A549 (cell line): ENCODE measurements around the gene CHKA. TPM values are rescaled to one million over a fixed set of nuclear protein-coding genes. Genes with fewer than 3 reads are reported as not detected.

Experiments
- ATAC-seq, 2 experiments: fragments of 200-7000 bp in 1 of 2; fragments of >200 bp in 1 of 2; cut with Nextera tagmentation in 1 of 2; cut with Tn5 transposase in 1 of 2; 3 replicates each; pipeline versions ENCODE4 v1.8.0 to v1.9.1; 2018 to 2020; ENCODE audit warnings: mild to moderate bottlenecking in 1 of 2, moderate library complexity in 1 of 2
- CTCF ChIA-PET: fragments of 300-600 bp; sonication (Branson Sonifier 250); formaldehyde crosslinking; extraction: SDS; loops from one replicate; lab custom pipeline; 2021; ENCODE audit warnings: antibody characterized with exemption, inconsistent platforms; lab: Yijun Ruan, JAX
- POLR2A ChIA-PET: fragments of 350-600 bp; formaldehyde crosslinking; extraction: SDS; loops from one replicate; lab custom pipeline; 2021; ENCODE audit warnings: antibody characterized with exemption, inconsistent platforms; lab: Yijun Ruan, JAX
- DNase-seq, 2 experiments: peaks; one replicate each; pipeline versions ENCODE4 v3.0.0 to v3.0.0-alpha.2; 2011 to 2016; ENCODE audit warnings: low read depth in 1 of 2, low spot score in 1 of 2
- FAIRE-seq: peaks from 2 replicates; lab custom pipeline; 2011; peaks lifted over from hg19 to GRCh38; lab: Jason Lieb, UNC
- H3K27ac ChIP-seq, 2 experiments: fragments of >200 bp; sonication (Bioruptor Twin); formaldehyde crosslinking; 3 replicates each; pipeline ENCODE4 v1.5.1; 2016 to 2017
- H3K4me1 ChIP-seq: fragments of >200 bp; sonication (Bioruptor Twin); formaldehyde crosslinking; 3 replicates; pipeline ENCODE4 v1.6.1; 2016
- H3K4me2 ChIP-seq: fragments of >200 bp; sonication (Bioruptor Twin); formaldehyde crosslinking; 3 replicates; pipeline ENCODE4 v1.6.1; 2016
- H3K4me3 ChIP-seq: fragments of >200 bp; sonication (Bioruptor Twin); formaldehyde crosslinking; 3 replicates; pipeline ENCODE4 v1.5.1; 2016
- H3K9me3 ChIP-seq: fragments of >200 bp; sonication (Bioruptor Twin); formaldehyde crosslinking; 3 replicates; pipeline ENCODE4 v1.6.1; 2016
- BHLHE40 ChIP-seq: IDR thresholded peaks from 2 replicates; pipeline ENCODE4 v1.6.1; 2012; ENCODE audit warnings: low read depth, low read length, inconsistent platforms
- CBX8 ChIP-seq: fragments of 200-600 bp; sonication (generic); IDR thresholded peaks from 2 replicates; pipeline ENCODE4 v1.6.1; 2016
- CHD2 ChIP-seq: fragments of 150-350 bp; IDR thresholded peaks from 2 replicates; pipeline ENCODE4 v1.6.1; 2014; ENCODE audit warnings: low read length; ENCODE audit not compliant: partially characterized antibody
- EHMT2 ChIP-seq: fragments of 200-600 bp; sonication (generic); IDR thresholded peaks from 2 replicates; pipeline ENCODE4 v1.6.1; 2016; ENCODE audit warnings: antibody characterized with exemption, low read depth, mild to moderate bottlenecking, moderate library complexity
- ELK1 ChIP-seq: fragments of 150-350 bp; IDR thresholded peaks from 2 replicates; pipeline ENCODE4 v1.6.1; 2014; ENCODE audit warnings: low read depth, mild to moderate bottlenecking, low read length
- EP300 ChIP-seq, 2 experiments: fragments of >200 bp; sonication (Bioruptor Twin); formaldehyde crosslinking; IDR thresholded peaks; 2 replicates in 1 of 2; 3 replicates in 1 of 2; pipeline ENCODE4 v1.6.1; 2016 to 2017
- ESRRA ChIP-seq: fragments of 150-350 bp; IDR thresholded peaks from 2 replicates; pipeline ENCODE4 v1.6.1; 2014; ENCODE audit warnings: mild to moderate bottlenecking, low read length, borderline replicate concordance
- FOSB ChIP-seq: fragments of 250-450 bp; sonication (Bioruptor Pico); IDR thresholded peaks from 2 replicates; pipeline ENCODE4 v1.5.0; 2020; ENCODE audit warnings: mild to moderate bottlenecking, moderate library complexity
- GATA3 ChIP-seq: IDR thresholded peaks from 2 replicates; pipeline ENCODE4 v1.6.1; 2012; ENCODE audit warnings: borderline replicate concordance
- HES2 ChIP-seq: fragments of >200 bp; sonication (Bioruptor Twin); formaldehyde crosslinking; IDR thresholded peaks from 2 replicates; pipeline ENCODE4 v1.6.1; 2016
- HEYL ChIP-seq: fragments of 250-450 bp; sonication (Bioruptor Pico); IDR thresholded peaks from 2 replicates; pipeline ENCODE4 v1.8.0; 2021; ENCODE audit warnings: mild to moderate bottlenecking, moderate library complexity
- HOXB13 ChIP-seq: fragments of 250-450 bp; sonication (Bioruptor Pico); IDR thresholded peaks from 2 replicates; pipeline ENCODE4 v1.5.0; 2020; ENCODE audit warnings: low read depth, mild to moderate bottlenecking, moderate library complexity
- HOXB5 ChIP-seq: fragments of 250-450 bp; sonication (Bioruptor Pico); IDR thresholded peaks from 2 replicates; pipeline ENCODE4 v1.5.0; 2020; ENCODE audit warnings: mild to moderate bottlenecking, moderate library complexity
- JUNB ChIP-seq: fragments of >200 bp; sonication (Bioruptor Twin); formaldehyde crosslinking; IDR thresholded peaks from 2 replicates; pipeline ENCODE4 v1.6.1; 2016
- KDM1A ChIP-seq: fragments of 200-600 bp; sonication (generic); IDR thresholded peaks from 2 replicates; pipeline ENCODE4 v1.6.1; 2016; ENCODE audit warnings: low read depth, mild to moderate bottlenecking
- MAX ChIP-seq: IDR thresholded peaks from 2 replicates; pipeline ENCODE4 v1.6.1; 2012
- NFE2L2 ChIP-seq: fragments of 150-350 bp; conservative IDR thresholded peaks from 2 replicates; pipeline ENCODE4 v1.6.1; 2014; ENCODE audit warnings: low read length
- NPAS2 ChIP-seq: fragments of 250-450 bp; sonication (Bioruptor Pico); IDR thresholded peaks from 2 replicates; pipeline ENCODE4 v1.8.0; 2022; ENCODE audit warnings: mild to moderate bottlenecking, moderate library complexity, borderline replicate concordance
- NR3C1 ChIP-seq: fragments of >200 bp; sonication (Bioruptor Twin); formaldehyde crosslinking; IDR thresholded peaks from 3 replicates; pipeline ENCODE4 v1.6.1; 2017
- POLR2A ChIP-seq: IDR thresholded peaks from 2 replicates; pipeline ENCODE4 v1.6.1; 2012; ENCODE audit warnings: mild to moderate bottlenecking, low read length
- RAD21 ChIP-seq, 2 experiments: fragments of >200 bp in 1 of 2; sonication (Bioruptor Twin) in 1 of 2; formaldehyde crosslinking in 1 of 2; IDR thresholded peaks in 1 of 2; conservative IDR thresholded peaks in 1 of 2; 2 replicates in 1 of 2; 3 replicates in 1 of 2; pipeline ENCODE4 v1.6.1; 2012 to 2018; ENCODE audit warnings: inconsistent platforms in 1 of 2
- RARB ChIP-seq: fragments of 250-450 bp; sonication (Bioruptor Pico); IDR thresholded peaks from 2 replicates; pipeline ENCODE4 v1.8.0; 2021; ENCODE audit warnings: mild to moderate bottlenecking, moderate library complexity
- RFX5 ChIP-seq: fragments of 450-650 bp; IDR thresholded peaks from 2 replicates; pipeline ENCODE4 v1.7.1; 2014; ENCODE audit warnings: antibody characterized with exemption, mild to moderate bottlenecking, moderate library complexity
- RNF2 ChIP-seq: fragments of 200-600 bp; sonication (generic); IDR thresholded peaks from 2 replicates; pipeline ENCODE4 v1.6.1; 2016; ENCODE audit warnings: low read depth, mild to moderate bottlenecking, antibody characterized with exemption, moderate library complexity, borderline replicate concordance
- SMC3 ChIP-seq: fragments of >200 bp; sonication (Bioruptor Twin); formaldehyde crosslinking; IDR thresholded peaks from 3 replicates; pipeline ENCODE4 v1.6.1; 2018; ENCODE audit warnings: inconsistent platforms
- TFCP2L1 ChIP-seq: fragments of 250-450 bp; sonication (Bioruptor Pico); IDR thresholded peaks from 2 replicates; pipeline ENCODE4 v1.5.0; 2021; ENCODE audit warnings: mild to moderate bottlenecking
- TP53 ChIP-seq: fragments of 250-450 bp; sonication (Bioruptor Pico); IDR thresholded peaks from 2 replicates; pipeline ENCODE4 v1.5.0; 2021; ENCODE audit warnings: mild to moderate bottlenecking, moderate library complexity
- USF2 ChIP-seq: fragments of 450-650 bp; IDR thresholded peaks from 2 replicates; pipeline ENCODE4 v1.6.1; 2014; ENCODE audit warnings: antibody characterized with exemption
- ZC3H11A ChIP-seq: fragments of 450-650 bp; IDR thresholded peaks from 2 replicates; pipeline ENCODE4 v1.6.1; 2014; ENCODE audit warnings: antibody characterized with exemption, mild to moderate bottlenecking
- ZNF302 ChIP-seq: fragments of 250-450 bp; sonication (Bioruptor Pico); IDR thresholded peaks from 2 replicates; pipeline ENCODE4 v1.9.0; 2021; ENCODE audit warnings: inconsistent platforms, mild to moderate bottlenecking, moderate library complexity
- ZSCAN20 ChIP-seq: fragments of 250-450 bp; sonication (Bioruptor Pico); IDR thresholded peaks from 2 replicates; pipeline ENCODE4 v1.8.0; 2022; ENCODE audit warnings: mild to moderate bottlenecking, moderate library complexity
- WGBS: methylation state at CpG from one replicate; pipeline ENCODE4 v1.1.6; 2017; ENCODE audit errors: missing lambda C conversion rate; 5-methylcytosine and 5-hydroxymethylcytosine counted together
- polyA plus RNA-seq, 4 experiments: library from polyadenylated mRNA; depleted of rRNA in 3 of 4; stranded (reverse); fragments of >200 nt; fragmentation: RNase III in 1 of 4; extraction: RNeasy Plus Mini Kit Qiagen cat#74134 plus additional on column Dnase treatment in 1 of 4; gene quantifications; 2 replicates in 3 of 4; 3 replicates in 1 of 4; pipeline ENCODE4 v1.2.3, GENCODE V29; 2011 to 2017

The CHKA gene
- polyA plus RNA-seq, 2 of the 4 experiments (the other 2 are of a cell fraction) = 14.2 to 21.7 TPM

- H3K9me3 ChIP-seq = no peaks in the 10 kb centered on the region
- 0 out of 3 replicates have a peak, but pooled peaks cover 3% of the 10 kb centered on the region for H3K4me1 ChIP-seq
- ATAC-seq (no peak), FAIRE-seq (no peak), DNase-seq (no peak)
- WGBS = 92% methylated on average over 18 of the region's 18 CpGs
- TF ChIP-seq HES2 (no peak), ZC3H11A (no peak), JUNB (no peak), ZNF302 (CRISPR knock-in tag) (no peak), ELK1 (no peak), USF2 (no peak), NR3C1 (no peak), HEYL (CRISPR knock-in tag) (no peak), ZSCAN20 (CRISPR knock-in tag) (no peak), CHD2 (no peak), ESRRA (no peak), RFX5 (no peak), BHLHE40 (no peak), TFCP2L1 (CRISPR knock-in tag) (no peak), FOSB (CRISPR knock-in tag) (no peak), RNF2 (no peak), KDM1A (no peak)
- POLR2A ChIA-PET = no interaction called here
- no peak overlapping the region for H3K4me3 ChIP-seq
- no peak overlapping the region for H3K27ac ChIP-seq
- no peak overlapping the region for H3K4me2 ChIP-seq
- CTCF ChIA-PET = interaction anchor here (0.8 kb wide), 1 partner anchor 56 kb away, joined by 4 read pairs; no protein-coding TSS in a partner anchor
Measured at GRCh38 chr11:68050371-68050841, 70.8 kb downstream of the CHKA start.

- Histone ChIP-seq H3K9me3 (no peaks in the 10 kb centered on the region), H3K4me3 (no peak overlapping the region), H3K4me1 (0 out of 3 replicates have a peak, but pooled peaks cover 3% of the 10 kb centered on the region), H3K27ac (no peak overlapping the region), H3K4me2 (no peak overlapping the region)
- 96% methylated on average over 30 of the region's 40 CpGs for WGBS
- no peak for TF ChIP-seq EHMT2
- TF ChIP-seq RARB (CRISPR knock-in tag) = no peak
- no peak for TF ChIP-seq NR3C1
- TF ChIP-seq NFE2L2 = no peak
- no peak for TF ChIP-seq HEYL (CRISPR knock-in tag)
- no peak for TF ChIP-seq HES2
- no peak for TF ChIP-seq BHLHE40
- no peak for TF ChIP-seq TP53
- no peak for TF ChIP-seq RAD21 (conservative IDR thresholded peaks at IDR 0.05 in 1 of 2, IDR thresholded peaks at IDR 0.05 in 1 of 2)
- TF ChIP-seq SMC3 = no peak
- TF ChIP-seq HOXB13 (CRISPR knock-in tag) = no peak
- no peak for TF ChIP-seq POLR2A
- no peak for TF ChIP-seq EP300 (IDR thresholded peaks at IDR 0.05)
- no peak for TF ChIP-seq GATA3
- TF ChIP-seq ZC3H11A = no peak
- TF ChIP-seq NPAS2 (CRISPR knock-in tag) = no peak
- no peak for TF ChIP-seq MAX
- TF ChIP-seq HOXB5 = no peak
- no peak for TF ChIP-seq CBX8
- no peak for DNase-seq
- POLR2A ChIA-PET = no interaction called here
- CTCF ChIA-PET = no interaction called here
- FAIRE-seq = no peak
- no peak for ATAC-seq
Measured at GRCh38 chr11:68049509-68050370, 71.4 kb downstream of the CHKA start.
